Measurements from ENCODE around the gene DIPK1B. TPM values are rescaled to one million over a fixed set of nuclear protein-coding genes. Genes with fewer than 3 reads are reported as not detected.
A peak's percentile ranks its signal among the peaks of the same experiment; 100 is the strongest.

DIPK1B gene
- total RNA-seq, 1 experiment from 2014 or later, result 40.4 TPM

GRCh38 chr9:136722093-136722968 lies 10.0 kb downstream of the DIPK1B start:
- Mint-ChIP-seq H3K36me3 (ENCODE audit: insufficient read depth, unreplicated experiment) (peaks cover 81% of the 10 kb centered on the region), H3K27ac (ENCODE audit: unreplicated experiment) (no peak overlapping the region), H3K9me3 (ENCODE audit: unreplicated experiment) (no peaks in the 10 kb centered on the region), H3K27me3 (ENCODE audit: insufficient read depth, unreplicated experiment) (no peaks in the 10 kb centered on the region), H3K4me1 (ENCODE audit: low read depth, unreplicated experiment) (peaks cover 10% of the 10 kb centered on the region), H3K4me3 (ENCODE audit: unreplicated experiment) (no peak overlapping the region)
- BruUV-seq (replicated peaks), result no TSS peak
- Histone ChIP-seq H3K4me1 (peaks cover 17% of the 10 kb centered on the region), H3K4me3 (ENCODE audit: low read depth, low read length) (no peak overlapping the region), H3K36me3 (ENCODE audit: control insufficient read depth, insufficient read depth, low read length) (peaks cover 16% of the 10 kb centered on the region), H3K9me3 (no peaks in the 10 kb centered on the region), H3K27me3 (replicated peaks; ENCODE audit: control insufficient read depth, insufficient read depth, low read length) (no peaks in the 10 kb centered on the region)
- POLR2A ChIA-PET, result no interaction called here
- intact Hi-C loops (cut with micrococcal nuclease; ENCODE audit: unreplicated experiment), result no loop called here
- CTCF ChIA-PET, result interaction anchor here (0.5 kb wide), 1 partner anchor 14 kb away, joined by 3 read pairs; no protein-coding TSS in a partner anchor
- DNase-seq, result no peak
- no peak for TF ChIP-seq CTCF (IDR thresholded peaks at IDR 0.05; ENCODE audit: insufficient read depth in 1 of 2, low read depth in 1 of 2, low read length in 1 of 2, severe bottlenecking in 1 of 2, unreplicated experiment in 1 of 2)

- no peaks in the 10 kb centered on the region for H3K27me3 ChIP-seq (replicated peaks; ENCODE audit: control insufficient read depth, insufficient read depth, low read length)
- H3K36me3 ChIP-seq (ENCODE audit: control insufficient read depth, insufficient read depth, low read length), result peaks cover 17% of the 10 kb centered on the region
- no peak overlapping the region for H3K4me3 ChIP-seq (ENCODE audit: low read depth, low read length)
- Mint-ChIP-seq H3K27me3 (ENCODE audit: insufficient read depth, unreplicated experiment) (no peaks in the 10 kb centered on the region), H3K27ac (ENCODE audit: unreplicated experiment) (peak overlapping the region; percentile 50), H3K36me3 (ENCODE audit: insufficient read depth, unreplicated experiment) (peaks cover 87% of the 10 kb centered on the region), H3K4me3 (ENCODE audit: unreplicated experiment) (no peak overlapping the region), H3K4me1 (ENCODE audit: low read depth, unreplicated experiment) (peaks cover 10% of the 10 kb centered on the region), H3K9me3 (ENCODE audit: unreplicated experiment) (no peaks in the 10 kb centered on the region)
- ChIA-PET POLR2A (no interaction called here), CTCF (interaction anchor here (0.5 kb wide), 1 partner anchor 14 kb away, joined by 3 read pairs; no protein-coding TSS in a partner anchor)
- no TSS peak for BruUV-seq (replicated peaks)
- no peaks in the 10 kb centered on the region for H3K9me3 ChIP-seq
- no peak for DNase-seq
- no peak for TF ChIP-seq CTCF (IDR thresholded peaks at IDR 0.05; ENCODE audit: insufficient read depth in 1 of 2, low read depth in 1 of 2, low read length in 1 of 2, severe bottlenecking in 1 of 2, unreplicated experiment in 1 of 2)
- intact Hi-C loops (cut with micrococcal nuclease; ENCODE audit: unreplicated experiment), result no loop called here
- H3K4me1 ChIP-seq, result peaks cover 17% of the 10 kb centered on the region
These were observed 10.6 kb downstream of the DIPK1B start for GRCh38 chr9:136722969-136723356.

- TSS peak; percentile 25 for BruUV-seq (replicated peaks)
- Mint-ChIP-seq H3K27me3 (ENCODE audit: insufficient read depth, unreplicated experiment) (no peaks in the 10 kb centered on the region), H3K9me3 (ENCODE audit: unreplicated experiment) (no peaks in the 10 kb centered on the region), H3K27ac (ENCODE audit: unreplicated experiment) (peak overlapping the region; percentile 50), H3K36me3 (ENCODE audit: insufficient read depth, unreplicated experiment) (peaks cover 92% of the 10 kb centered on the region), H3K4me1 (ENCODE audit: low read depth, unreplicated experiment) (peaks cover 10% of the 10 kb centered on the region), H3K4me3 (ENCODE audit: unreplicated experiment) (no peak overlapping the region)
- Histone ChIP-seq H3K4me1 (peaks cover 17% of the 10 kb centered on the region), H3K4me3 (ENCODE audit: low read depth, low read length) (no peak overlapping the region), H3K36me3 (ENCODE audit: control insufficient read depth, insufficient read depth, low read length) (peaks cover 17% of the 10 kb centered on the region), H3K27me3 (replicated peaks; ENCODE audit: control insufficient read depth, insufficient read depth, low read length) (no peaks in the 10 kb centered on the region), H3K9me3 (no peaks in the 10 kb centered on the region)
- intact Hi-C loops (cut with micrococcal nuclease; ENCODE audit: unreplicated experiment), result no loop called here
- POLR2A ChIA-PET, result no interaction called here
- TF ChIP-seq CTCF (IDR thresholded peaks at IDR 0.05; ENCODE audit: insufficient read depth in 1 of 2, low read depth in 1 of 2, low read length in 1 of 2, severe bottlenecking in 1 of 2, unreplicated experiment in 1 of 2), result no peak
- DNase-seq, result no peak
- CTCF ChIA-PET, result interaction anchor here (0.5 kb wide), 1 partner anchor 13 kb away, joined by 3 read pairs; no protein-coding TSS in a partner anchor
These were observed 11.1 kb downstream of the DIPK1B start for GRCh38 chr9:136723362-136723976.
